NOMO-1 (cell line): Measurements from ENCODE around the gene PCDHGC5.

Source experiments
- DNase-seq, 2 experiments: peaks; one replicate each; lab custom pipeline; 2025; ENCODE audit not compliant: unreplicated experiment in 2 of 2; lab: John Stamatoyannopoulos, UW

The PCDHGC5 gene

GRCh38 chr5:141488591-141489561 lies at the start of gene PCDHGC5:
Gene PCDHGC5, plus strand, starts transcription at chr5:141489081. Its CDS starts 160 bp downstream, at chr5:141489241.
- DNase-seq = no peak

GRCh38 chr5:141439411-141440141 lies 49.3 kb upstream of the PCDHGC5 start:
- no peak for DNase-seq

GRCh38 chr5:141440341-141440740 lies 48.5 kb upstream of the PCDHGC5 start:
- DNase-seq = no peak

- no peak for DNase-seq
Observed at GRCh38 chr5:141441571-141442170, 47.2 kb upstream of the PCDHGC5 start.

DNA sequence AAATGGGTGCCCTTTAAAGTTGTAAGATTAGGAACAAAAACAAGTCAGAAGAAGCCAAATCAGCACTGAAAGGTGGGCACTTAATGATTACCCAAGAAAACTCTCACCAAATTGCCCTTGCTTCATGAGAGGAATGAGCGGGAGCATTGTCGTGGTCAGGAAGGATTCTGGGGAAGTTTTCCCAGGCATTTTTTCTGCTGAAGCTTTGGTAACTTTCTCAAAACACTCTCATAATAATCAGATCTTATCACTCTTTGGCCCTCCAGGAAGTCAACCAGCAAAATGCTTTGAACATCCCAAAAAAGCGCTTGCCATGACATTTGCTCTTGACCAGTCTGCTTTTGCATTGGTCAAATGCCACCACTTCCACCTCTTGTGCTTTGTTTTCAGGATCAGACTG lies 23.5 kb upstream of the PCDHGC5 start:
- no peak for DNase-seq

- peak; percentile 53 to 69 for DNase-seq
Observed at GRCh38 chr5:141475625-141476131, 13.2 kb upstream of the PCDHGC5 start, which contains the start of gene PCDHGC3. Gene PCDHGC3, plus strand, starts transcription at chr5:141475966. Its CDS starts 151 bp downstream, at chr5:141476117.

GRCh38 chr5:141476132-141476911 lies 12.6 kb upstream of the PCDHGC5 start:
- DNase-seq = peak; percentile 9 to 14

DNA sequence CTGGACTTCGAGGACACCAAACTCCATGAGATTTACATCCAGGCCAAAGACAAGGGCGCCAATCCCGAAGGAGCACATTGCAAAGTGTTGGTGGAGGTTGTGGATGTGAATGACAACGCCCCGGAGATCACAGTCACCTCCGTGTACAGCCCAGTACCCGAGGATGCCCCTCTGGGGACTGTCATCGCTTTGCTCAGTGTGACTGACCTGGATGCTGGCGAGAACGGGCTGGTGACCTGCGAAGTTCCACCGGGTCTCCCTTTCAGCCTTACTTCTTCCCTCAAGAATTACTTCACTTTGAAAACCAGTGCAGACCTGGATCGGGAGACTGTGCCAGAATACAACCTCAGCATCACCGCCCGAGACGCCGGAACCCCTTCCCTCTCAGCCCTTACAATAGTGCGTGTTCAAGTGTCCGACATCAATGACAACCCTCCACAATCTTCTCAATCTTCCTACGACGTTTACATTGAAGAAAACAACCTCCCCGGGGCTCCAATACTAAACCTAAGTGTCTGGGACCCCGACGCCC lies 11.8 kb upstream of the PCDHGC5 start:
- no peak for DNase-seq

GRCh38 chr5:141477815-141478214 lies 11.1 kb upstream of the PCDHGC5 start:
- no peak for DNase-seq

- DNase-seq = no peak
Observed at GRCh38 chr5:141478321-141478945, 10.4 kb upstream of the PCDHGC5 start.

DNA sequence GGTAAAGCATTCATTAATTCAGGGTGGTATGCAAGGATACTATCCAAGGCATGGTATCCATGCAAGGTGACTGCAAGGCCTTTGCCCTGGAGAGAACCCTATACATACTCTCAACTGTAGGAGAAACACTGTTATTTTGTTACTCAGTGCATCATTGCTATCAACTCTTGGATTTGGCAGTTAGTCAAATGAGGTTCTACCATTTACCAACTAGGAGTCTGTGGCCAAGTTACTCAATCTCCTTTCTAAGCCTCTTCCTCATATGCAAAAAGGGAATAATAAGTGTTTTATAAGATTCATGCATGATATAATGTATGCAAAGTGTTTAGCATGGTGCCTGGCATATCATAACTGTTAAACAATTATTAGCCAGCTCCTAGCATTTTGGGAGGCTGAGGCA lies 9.1 kb upstream of the PCDHGC5 start:
- DNase-seq = peak; percentile 0 to 10

DNA sequence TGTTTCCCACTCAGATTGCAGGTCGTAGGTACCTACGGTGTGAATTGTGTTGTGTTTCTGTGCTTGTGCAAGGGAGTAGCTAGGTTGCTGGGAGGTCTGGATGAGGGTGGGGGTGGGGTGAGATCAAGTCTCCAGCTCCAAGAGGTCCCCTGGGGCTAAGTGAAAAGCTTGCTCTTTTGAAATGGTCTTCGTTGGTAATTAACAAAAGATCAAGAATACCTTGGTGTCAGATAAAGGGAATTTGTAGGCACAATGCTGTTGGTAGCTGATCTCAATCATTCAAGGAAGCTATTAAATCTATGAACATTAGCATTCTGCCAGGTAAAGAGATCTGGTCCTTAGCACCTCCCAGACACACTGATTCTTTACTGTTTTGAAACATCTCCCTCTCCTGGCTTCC lies 5.0 kb upstream of the PCDHGC5 start:
- DNase-seq = no peak

DNA sequence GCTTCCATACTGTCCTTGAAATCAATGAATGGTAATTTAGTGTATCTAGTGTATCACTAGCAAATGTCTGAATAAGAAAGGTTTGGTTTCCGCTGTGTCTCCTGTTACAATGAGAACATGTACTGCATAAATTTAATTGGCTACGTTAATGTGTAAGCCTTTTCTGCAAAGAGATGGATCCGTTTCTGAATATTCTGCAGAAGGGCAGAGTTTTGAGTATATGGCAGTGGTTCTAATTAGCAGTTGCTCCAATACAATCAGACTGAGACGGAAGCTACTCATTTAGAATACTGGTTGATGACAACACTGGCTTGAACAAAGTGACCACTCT lies 4.6 kb upstream of the PCDHGC5 start:
- DNase-seq = no peak

DNA sequence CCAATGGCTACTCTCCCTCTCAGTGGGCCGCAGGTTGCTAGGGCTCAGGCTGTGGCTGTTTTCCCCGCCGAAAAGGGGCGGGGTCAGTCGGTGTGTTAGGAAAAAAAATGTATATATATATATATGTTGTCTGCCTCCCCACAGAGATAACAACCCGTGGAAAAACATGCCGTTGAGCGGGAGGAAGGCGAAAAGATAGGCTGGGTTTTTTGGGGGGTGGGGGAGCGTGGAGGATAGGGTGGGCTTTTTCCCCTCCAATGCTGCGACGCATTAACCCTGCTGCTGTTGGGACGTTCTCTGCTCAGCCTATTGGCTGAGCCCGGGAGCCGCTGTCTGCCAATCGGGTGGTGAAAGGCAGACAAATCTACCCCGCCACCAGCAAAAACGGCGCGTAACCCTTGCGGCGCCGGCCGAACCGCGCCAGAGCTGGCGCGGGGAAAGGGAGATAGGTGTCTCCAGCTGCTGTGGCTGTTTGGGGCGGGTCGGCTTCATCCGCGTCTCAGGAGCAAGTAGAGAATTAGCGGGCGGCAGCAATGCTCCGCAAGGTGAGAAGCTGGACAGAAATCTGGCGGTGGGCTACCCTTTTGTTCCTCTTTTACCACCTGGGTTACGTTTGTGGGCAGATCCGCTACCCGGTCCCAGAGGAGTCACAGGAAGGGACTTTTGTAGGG lies 4.1 kb upstream of the PCDHGC5 start, which contains the start of gene PCDHGC4:
TSS of gene PCDHGC4 (plus strand) at position 390 of the 671 bp plus-strand sequence. CDS start at position 534, 144 bp downstream.
- no peak for DNase-seq

DNA sequence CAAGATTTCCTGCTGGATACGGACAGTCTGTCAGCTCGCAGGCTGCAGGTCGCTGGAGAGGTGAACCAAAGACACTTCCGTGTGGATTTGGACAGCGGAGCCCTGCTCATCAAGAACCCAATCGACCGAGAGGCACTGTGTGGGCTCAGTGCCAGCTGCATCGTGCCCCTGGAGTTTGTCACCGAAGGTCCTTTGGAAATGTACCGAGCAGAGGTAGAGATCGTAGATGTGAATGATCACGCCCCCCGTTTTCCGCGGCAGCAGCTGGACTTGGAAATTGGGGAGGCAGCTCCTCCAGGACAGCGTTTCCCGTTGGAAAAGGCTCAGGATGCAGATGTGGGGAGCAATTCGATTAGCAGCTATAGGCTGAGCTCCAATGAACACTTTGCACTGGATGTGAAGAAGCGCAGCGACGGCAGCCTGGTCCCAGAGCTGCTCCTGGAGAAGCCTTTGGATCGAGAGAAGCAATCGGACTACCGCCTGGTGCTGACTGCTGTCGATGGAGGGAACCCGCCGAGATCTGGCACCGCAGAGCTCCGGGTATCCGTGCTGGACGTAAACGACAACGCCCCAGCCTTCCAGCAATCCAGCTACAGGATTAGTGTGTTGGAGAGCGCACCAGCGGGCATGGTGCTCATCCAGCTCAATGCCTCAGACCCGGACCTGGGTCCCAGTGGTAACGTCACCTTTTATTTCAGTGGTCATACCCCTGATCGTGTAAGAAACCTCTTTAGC lies 3.4 kb upstream of the PCDHGC5 start:
- DNase-seq = no peak

DNA sequence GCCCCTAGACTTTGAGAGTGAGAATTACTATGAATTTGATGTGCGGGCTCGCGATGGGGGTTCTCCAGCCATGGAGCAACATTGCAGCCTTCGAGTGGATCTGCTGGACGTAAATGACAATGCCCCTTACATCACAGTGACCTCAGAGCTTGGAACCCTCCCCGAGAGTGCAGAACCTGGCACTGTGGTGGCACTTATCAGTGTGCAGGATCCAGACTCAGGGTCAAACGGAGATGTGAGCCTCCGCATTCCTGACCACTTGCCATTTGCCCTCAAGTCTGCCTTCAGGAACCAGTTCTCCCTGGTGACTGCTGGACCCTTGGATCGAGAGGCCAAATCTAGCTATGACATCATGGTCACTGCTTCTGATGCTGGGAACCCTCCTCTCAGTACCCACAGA lies 2.8 kb upstream of the PCDHGC5 start:
- no peak for DNase-seq

DNA sequence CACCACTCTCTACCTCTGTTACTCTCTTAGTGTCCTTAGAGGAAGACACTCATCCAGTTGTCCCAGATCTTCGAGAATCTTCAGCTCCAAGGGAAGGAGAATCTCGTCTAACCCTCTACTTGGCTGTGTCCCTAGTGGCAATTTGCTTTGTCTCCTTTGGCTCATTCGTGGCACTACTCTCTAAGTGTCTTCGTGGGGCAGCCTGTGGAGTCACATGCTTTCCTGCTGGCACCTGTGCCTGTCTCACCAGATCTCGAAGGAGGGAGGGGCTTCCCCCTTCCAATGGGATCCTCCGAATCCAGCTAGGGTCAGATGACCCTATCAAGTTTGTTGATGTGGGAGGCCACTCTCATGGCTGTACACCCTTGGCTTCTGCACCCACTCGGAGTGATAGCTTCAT lies 1.8 kb upstream of the PCDHGC5 start:
- no peak for DNase-seq

DNA sequence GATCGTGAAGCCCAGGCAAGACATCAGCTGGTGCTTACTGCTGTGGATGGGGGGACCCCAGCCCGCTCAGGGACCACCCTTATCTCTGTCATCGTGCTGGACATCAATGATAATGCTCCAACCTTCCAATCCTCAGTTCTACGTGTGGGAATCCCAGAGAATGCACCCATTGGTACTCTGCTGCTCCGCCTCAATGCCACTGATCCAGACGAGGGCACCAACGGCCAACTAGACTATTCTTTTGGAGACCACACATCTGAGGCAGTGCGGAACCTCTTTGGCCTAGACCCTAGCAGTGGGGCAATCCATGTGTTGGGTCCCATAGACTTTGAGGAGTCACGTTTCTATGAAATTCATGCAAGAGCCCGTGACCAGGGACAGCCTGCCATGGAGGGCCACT lies 960 bp downstream of the PCDHGC5 start:
- DNase-seq = no peak
